GM21390 (cell line): Measurements from ENCODE around the gene S1PR3.

ENCODE experiments used
- ATAC-seq: cut with Tn5 transposase; IDR thresholded peaks from one replicate; pipeline ENCODE4 v1.9.1; 2021; ENCODE audit not compliant: unreplicated experiment

S1PR3 gene

GRCh38 chr9:88968799-88969198 lies 22.5 kb upstream of the S1PR3 start:
- ATAC-seq: no peak

GRCh38 chr9:88969646-88970373 lies 21.5 kb upstream of the S1PR3 start:
- no peak for ATAC-seq

- ATAC-seq: no peak
These were observed 19.9 kb upstream of the S1PR3 start for GRCh38 chr9:88971131-88971960.

DNA sequence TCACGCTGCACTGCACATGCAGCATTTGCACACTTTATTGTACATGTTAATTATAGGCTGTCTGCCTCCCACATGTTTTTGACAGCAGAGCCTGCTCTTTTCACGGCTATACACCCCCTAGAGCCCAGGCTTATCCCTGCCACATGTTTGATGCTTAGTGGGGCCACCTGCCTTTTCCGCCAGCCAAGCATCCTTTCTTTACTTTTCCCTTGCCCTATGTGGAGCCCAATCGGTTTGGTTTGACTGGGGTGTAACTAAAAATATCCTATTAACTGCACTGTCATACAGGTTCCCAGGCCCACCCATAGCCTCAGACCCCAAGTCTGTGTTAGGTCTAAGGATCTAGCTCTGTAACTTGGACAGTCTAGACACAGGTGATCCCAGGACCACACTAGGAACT lies 18.9 kb upstream of the S1PR3 start:
- ATAC-seq: no peak

DNA sequence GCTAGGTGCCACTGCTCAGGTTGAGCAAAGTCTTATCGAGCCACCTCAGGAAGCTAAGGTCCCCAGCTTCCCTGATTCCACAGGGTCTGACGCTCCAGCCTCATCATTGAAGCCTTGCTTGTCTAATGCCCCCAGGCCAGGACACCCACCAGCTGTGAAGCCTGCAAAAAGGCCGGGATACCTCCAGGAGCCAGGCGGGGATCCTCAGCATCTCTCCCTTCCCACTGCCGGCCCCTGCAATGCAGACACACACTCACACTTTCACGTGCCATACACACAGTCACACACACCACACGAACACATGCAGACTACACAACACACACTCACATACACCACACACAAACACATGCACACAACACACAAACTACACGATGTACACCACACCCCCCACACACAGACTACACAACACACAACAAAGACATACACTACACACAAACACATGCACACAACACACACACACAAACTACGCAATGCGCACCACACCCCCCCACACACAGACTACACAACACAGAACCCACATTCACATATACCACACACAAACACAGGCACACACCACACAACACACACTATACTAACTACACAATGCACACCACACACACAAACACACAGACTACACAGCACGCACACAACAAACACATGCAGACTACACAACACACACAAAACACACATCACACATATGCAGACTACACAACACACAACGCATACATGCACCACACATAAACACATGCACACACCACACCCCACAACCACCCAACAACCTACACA lies 17.8 kb upstream of the S1PR3 start:
- ATAC-seq: no peak

DNA sequence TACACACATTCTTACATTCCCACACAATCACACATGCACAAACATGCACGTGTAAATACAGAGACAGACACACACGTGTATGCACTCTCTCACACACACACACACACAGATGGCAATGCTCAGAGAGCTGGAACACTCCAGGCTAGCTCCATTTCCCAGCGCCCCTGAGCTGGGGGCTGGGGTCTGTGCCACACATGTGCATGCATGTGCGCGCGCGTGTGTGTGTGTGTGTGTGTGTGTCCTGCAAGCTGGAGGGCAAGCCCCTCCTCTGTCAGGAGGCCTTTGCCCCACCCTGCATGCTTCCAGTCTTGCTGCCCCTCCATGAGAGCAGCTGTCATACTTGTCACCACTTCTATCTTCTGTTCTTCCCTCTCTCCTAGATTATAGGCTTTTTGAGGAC lies 16.6 kb upstream of the S1PR3 start:
- no peak for ATAC-seq

DNA sequence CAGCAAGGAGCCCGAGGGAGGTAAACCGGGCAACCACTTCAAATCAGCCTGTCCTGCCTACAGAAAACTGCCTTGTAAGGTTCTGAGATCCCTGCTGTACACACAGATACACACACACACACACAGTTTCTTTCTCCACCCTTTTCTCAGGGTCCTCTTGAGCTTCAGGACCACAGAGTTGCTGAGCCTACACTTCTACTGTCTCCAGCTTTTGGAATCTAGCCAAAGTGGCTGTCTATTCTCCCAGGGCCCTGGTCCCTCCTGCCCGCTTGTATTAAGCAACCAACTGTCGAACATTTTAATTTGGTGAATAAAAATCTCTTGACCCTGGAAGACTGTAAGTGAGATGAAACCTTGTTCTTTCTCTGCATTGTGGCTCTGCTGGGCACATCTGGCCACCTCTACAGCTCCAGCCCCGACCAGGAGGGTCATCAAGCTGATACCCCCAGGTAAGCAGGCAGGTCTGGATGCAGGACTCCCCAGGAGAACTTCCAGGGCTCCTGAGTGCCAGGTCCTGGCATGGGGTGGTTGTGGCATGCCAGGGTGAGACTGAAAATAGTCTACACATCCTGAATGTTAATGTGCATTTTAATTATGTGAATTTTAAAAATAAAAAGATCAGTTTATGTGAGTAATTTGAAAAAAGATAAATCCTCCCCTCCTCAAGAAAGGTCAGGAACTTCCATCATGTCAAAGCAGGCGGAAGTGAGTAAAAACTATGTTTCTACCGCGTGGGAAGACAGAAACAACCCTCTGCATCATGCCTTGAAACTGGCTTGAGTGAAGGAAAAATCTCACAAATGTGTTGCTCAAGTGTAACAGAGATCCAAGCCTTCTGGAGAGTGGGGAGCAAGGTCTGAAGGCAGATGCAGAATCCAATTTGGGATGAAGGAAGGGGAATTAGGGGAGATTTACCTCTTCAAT lies 15.0 kb upstream of the S1PR3 start:
- ATAC-seq: no peak

DNA sequence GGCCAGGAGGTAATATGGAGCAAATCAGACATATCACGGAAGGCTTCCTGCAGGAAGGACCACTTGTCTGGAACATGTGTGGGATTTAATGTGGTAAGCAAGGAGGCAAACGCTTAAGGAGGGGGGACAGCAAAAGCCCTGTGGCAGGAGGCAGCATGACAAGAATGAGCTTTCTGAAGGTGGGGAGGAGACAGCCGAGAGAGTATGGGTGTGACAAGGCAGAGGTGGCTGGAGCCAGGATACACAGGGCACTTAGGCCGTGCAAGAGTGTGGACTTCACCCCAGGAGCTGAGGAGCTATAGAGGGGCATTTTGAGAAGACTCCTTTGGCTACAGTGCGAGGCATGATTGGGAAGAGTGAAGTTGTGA lies 14.4 kb upstream of the S1PR3 start:
- ATAC-seq: no peak

DNA sequence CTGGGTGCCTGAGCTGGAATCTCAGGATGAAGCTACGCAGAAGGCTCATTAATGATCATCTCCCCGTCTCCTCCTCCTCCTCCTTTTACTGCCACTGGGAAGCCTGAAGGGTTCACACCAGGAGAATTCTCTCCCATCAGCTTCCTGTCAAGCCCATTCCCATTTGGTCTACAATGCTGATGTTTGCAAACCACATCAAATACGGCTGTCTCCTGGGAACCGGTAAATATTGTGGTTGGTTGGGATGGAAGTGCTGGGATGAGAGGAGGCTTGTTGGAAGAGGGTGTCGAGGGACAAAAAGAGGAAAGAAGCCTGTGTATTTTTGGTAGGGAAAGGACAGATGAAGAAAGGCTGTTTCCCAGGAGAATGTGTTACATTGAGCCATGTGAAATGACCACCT lies 13.2 kb upstream of the S1PR3 start:
- no peak for ATAC-seq

GRCh38 chr9:88979021-88979420 lies 12.2 kb upstream of the S1PR3 start:
- no peak for ATAC-seq

- ATAC-seq: no peak
These were observed 11.5 kb upstream of the S1PR3 start for GRCh38 chr9:88979791-88980190.

DNA sequence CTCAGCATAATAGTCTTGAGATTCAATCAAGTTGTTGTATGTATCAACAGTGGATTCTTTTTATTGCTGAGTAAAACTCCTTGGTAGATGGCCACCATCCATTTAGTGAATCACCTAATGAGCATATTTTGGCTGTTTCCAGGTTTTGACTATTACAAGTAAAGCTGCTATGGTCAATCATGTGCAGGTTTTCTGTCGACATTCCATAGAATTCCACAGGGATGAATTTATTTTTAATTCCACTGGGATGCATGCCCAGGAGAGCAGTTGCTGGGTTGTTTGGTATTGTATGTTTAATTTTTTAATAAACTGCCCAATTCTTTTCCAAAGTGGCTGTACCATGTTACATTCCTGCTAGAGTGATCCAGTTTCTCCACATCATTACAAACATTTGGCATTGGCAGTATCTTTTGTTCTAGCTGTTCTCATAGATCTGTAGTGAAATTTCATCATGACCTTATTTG lies 10.5 kb upstream of the S1PR3 start:
- ATAC-seq: no peak

DNA sequence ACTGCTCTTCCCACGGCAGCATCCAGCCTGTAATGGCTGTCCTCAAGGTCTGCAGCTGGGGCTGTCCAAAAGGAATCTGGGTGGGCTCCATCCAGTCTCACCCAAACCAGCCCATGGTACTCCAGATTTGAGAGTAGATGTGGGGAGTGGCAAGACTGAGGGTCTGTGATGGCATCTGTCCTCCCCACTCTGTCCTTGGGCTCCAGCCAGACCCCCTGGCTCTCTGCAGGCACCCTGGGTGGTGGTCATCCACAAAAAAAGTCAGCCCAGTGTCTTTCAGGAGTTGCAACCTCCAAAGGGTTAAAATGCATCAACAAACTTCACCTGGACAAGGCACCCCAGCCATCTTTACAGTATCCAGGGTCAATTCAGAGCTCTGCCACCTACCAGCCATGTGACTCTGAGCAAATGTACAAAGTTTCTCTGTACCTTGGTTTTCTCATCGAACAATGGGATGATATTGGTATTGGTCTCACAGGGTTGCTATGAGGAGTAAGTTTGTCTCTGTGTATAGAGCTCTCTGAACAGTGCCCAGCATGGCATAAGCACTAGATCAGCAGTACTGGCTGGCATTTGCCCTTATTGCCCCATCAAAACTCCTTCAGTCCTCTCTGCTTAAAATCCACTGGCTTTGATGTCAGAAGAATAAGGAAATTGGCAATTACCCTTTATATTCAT lies 7.3 kb upstream of the S1PR3 start:
- ATAC-seq: no peak

DNA sequence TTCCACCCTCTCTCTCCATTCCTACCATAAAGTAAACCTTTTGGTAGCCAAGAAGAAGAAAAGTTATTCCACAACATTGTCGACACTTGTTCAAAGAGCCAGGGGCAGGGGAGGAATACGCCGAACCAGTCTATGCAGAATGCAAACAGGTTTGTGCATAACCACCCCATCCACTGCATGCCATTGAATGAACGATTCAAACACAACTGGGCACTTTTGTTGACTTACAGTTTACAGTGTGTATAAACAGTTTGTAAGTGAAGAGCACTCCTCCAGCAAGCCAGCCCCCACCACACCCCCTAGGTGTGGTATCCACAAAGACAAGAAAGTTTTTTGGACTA lies 6.8 kb upstream of the S1PR3 start:
- no peak for ATAC-seq

DNA sequence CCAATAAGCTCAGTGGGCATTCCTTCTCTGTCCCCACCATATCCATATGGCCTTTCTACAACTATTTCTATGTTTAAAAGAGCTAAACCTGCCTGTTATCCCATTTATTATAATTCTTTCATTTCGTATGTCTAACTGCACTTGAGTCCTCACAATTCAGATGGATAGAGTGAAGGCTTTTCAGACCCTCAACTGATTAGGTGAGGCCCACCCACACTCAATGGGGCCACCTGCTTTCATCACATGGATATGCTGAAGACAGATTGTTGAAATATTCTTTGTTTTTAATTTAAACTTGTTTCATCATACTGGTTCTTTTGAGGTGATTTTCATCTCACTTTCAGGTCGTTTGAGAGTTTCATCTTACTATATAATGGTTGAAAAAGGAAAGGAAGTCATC lies 5.7 kb upstream of the S1PR3 start:
- ATAC-seq: no peak

DNA sequence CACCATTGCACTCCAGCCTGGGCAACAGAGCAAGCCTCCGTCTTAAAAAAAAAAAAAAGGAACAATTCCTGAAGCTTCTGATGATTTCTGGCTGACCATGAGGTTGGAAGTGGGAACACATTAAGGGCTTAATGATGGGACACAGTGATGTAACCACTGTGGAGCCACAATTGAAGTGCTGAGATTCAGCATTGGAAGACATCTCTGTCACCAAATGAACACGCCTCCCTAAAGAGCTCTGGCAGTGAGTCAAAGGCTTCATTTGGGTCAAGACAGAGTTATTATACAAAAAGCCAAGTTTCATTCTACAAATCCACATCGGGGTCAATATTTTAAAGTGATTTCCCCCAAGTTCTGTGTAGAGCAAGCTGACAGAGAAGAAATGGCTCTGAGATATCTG lies 4.5 kb upstream of the S1PR3 start:
- ATAC-seq: no peak

- ATAC-seq: no peak
These were observed 3.6 kb upstream of the S1PR3 start for GRCh38 chr9:88987661-88988060.

DNA sequence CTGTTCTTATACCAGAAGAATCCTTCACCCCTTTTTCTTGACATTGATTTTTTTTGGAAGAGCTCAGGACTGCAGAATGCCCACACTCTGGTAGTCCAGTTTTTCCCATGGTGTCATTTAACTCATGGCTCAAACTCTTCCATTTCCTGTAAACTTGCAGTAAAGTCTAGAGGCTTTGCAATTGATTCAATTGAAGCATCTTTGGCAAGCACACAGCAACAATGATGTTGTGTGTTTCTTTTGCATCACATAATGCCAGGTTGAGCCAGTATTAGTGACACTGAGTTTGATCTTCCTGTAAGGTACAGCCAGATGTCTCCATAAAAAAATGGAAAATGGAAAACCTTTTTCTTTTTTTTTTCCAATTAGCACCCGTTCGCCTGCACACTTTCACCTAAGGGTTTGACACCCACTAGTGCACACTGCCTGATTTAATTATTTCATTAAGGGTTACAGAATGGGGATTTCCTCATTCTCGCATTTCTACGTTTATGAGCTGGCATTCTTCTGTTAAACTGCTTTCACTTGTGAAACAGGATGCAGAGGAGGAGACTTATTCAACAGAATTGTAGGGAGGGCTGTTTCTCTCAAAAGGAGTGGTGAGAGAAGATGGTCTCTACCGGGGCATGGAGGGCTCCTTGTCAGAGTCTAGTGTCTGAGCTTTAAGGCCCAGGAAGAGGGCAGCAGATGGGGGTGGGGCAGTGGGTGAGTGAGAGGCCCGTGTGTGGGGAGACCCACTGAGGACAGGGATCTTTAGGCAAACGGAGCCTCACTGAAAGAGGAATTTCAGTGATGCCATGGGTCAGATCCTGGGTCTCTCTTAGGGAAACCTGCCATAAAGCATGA lies 2.2 kb upstream of the S1PR3 start:
- ATAC-seq: no peak

GRCh38 chr9:88990041-88990728 lies 1.1 kb upstream of the S1PR3 start:
- ATAC-seq: no peak
